Stomach smooth muscle (tissue), 2 donors: Measurements from ENCODE around the gene TLK1.
"Not testable (repeated sequence)": the region's sequence is repeated elsewhere in the genome, so short reads cannot be mapped to it uniquely, and the experiment has no call there.

Source experiments
- H3K27ac ChIP-seq: one replicate; pipeline ENCODE4 v1.7.0; 2013; ENCODE audit warnings: mild to moderate bottlenecking, low read length, inconsistent platforms
- H3K27me3 ChIP-seq, 2 donors: one replicate each; pipeline ENCODE4 v1.7.0; 2013; ENCODE audit warnings: low read length in 2 of 2; ENCODE audit not compliant: insufficient read depth in 2 of 2, control insufficient read depth in 1 of 2
- H3K36me3 ChIP-seq, 2 donors: one replicate each; pipeline ENCODE4 v1.7.0; 2013; ENCODE audit warnings: low read length in 2 of 2; ENCODE audit not compliant: control insufficient read depth in 2 of 2, insufficient read depth in 2 of 2
- H3K4me1 ChIP-seq: one replicate; pipeline ENCODE4 v1.7.0; 2013; ENCODE audit warnings: low read length; ENCODE audit not compliant: control insufficient read depth, insufficient read depth
- H3K4me3 ChIP-seq, 2 donors: one replicate each; pipeline ENCODE4 v1.7.0; 2013; ENCODE audit warnings: low read length in 2 of 2
- H3K9ac ChIP-seq, 2 donors: one replicate each; pipeline ENCODE4 v1.7.0; 2013; ENCODE audit warnings: low read length in 2 of 2, mild to moderate bottlenecking in 1 of 2
- H3K9me3 ChIP-seq, 2 donors: one replicate each; pipeline ENCODE4 v1.7.0; 2013; ENCODE audit warnings: low read length in 2 of 2; ENCODE audit not compliant: control insufficient read depth in 2 of 2
- donor health status: healthy.
- donor health status: Pancreatic carcinoma.

The TLK1 gene

DNA sequence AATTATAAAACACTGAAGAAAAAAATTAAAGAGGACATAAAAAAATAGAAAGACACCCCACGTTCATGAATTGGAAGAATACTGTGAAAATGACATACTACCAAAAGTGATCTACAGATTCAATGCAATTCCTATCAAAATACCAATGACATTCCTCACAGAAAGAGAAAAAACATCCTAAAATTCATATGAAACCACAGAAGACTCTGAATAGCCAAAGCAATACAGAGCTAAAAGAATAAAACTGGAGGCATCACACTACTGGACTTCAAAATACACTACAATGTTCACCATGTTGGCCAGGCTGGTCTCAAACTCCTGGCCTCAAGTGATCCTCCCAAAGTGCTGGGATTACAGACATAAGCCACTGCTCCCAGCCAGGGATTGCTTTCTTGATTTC is 56.3 kb downstream of the TLK1 start:
- Histone ChIP-seq H3K27ac (no peak overlapping the region), H3K27me3 (no peaks in the 10 kb centered on the region), H3K9me3 (peaks cover 0 to 4% of the 10 kb centered on the region in 2 donors), H3K9ac (no peak overlapping the region), H3K4me3 (no peak overlapping the region), H3K4me1 (no peaks in the 10 kb centered on the region), H3K36me3 (no peaks in the 10 kb centered on the region)

DNA sequence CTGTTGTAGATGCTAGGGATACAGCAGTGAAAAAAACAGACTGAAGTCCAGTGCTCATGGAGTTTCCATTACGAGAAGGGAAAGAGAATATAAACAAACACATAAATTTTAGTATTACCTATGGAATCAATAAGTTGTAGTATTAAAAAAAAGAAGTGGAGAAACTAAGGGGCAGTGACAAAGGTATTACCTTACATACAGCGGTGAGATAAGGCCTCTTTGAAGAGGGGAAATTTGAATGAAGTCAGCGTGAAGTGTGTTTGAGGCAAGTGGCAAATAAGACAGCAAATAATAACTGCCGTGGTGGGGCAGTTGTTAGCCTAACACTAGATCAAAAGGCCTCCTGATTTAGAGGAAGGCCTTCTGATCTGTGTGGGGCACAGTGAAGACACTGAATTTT is 57.9 kb downstream of the TLK1 start:
- no peaks in the 10 kb centered on the region for H3K4me1 ChIP-seq
- no peaks in the 10 kb centered on the region for H3K36me3 ChIP-seq
- H3K4me3 ChIP-seq: no peak overlapping the region
- H3K27me3 ChIP-seq: no peaks in the 10 kb centered on the region
- H3K9me3 ChIP-seq: peaks cover 3 to 4% of the 10 kb centered on the region in 2 donors
- H3K9ac ChIP-seq: no peak overlapping the region
- H3K27ac ChIP-seq: no peak overlapping the region

DNA sequence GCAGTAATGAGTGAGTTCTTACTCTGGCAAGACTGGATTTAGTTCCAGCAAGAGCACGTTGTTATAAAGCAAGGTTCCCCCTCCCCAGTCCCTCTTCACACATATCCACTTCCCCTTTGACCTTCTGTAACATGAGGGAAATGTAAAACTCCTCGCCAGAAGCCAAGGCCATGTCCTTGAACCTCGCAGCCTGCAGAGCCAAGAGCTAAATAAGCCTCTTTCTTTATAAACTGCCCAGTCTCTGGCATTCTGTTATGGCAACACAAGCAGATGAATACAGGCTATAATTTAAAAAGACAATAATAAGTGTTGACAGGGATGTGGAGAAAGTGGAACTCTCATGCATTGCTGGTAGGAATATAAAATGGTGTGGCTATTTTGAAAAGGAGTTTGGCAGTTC is 60.3 kb downstream of the TLK1 start:
- Histone ChIP-seq H3K9me3 (peaks cover 4 to 7% of the 10 kb centered on the region in 2 donors), H3K4me1 (no peaks in the 10 kb centered on the region), H3K27ac (no peak overlapping the region), H3K36me3 (no peaks in the 10 kb centered on the region), H3K4me3 (no peak overlapping the region), H3K27me3 (no peaks in the 10 kb centered on the region), H3K9ac (no peak overlapping the region)

DNA sequence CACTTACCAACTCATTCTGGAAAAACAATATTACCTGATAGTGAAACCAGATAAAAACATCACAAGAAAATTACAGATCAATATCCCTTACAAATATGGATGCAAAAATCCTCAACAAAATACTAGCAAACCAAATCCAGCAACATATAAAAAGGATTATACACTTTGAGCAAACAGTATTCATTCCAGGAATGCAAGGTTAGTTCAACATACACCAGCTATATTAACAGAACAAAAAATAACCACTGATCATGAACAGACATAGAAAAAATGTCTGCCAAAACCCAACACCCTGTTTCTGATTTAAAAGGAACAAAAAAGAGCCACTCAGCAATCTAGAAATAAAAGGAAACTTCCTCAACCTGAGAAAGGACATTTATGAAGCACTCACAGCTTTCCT is 62.1 kb downstream of the TLK1 start:
- Histone ChIP-seq H3K9ac (no peak overlapping the region), H3K27me3 (no peaks in the 10 kb centered on the region), H3K9me3 (peaks cover 4 to 7% of the 10 kb centered on the region in 2 donors), H3K4me3 (no peak overlapping the region), H3K36me3 (no peaks in the 10 kb centered on the region), H3K4me1 (no peaks in the 10 kb centered on the region), H3K27ac (no peak overlapping the region)

DNA sequence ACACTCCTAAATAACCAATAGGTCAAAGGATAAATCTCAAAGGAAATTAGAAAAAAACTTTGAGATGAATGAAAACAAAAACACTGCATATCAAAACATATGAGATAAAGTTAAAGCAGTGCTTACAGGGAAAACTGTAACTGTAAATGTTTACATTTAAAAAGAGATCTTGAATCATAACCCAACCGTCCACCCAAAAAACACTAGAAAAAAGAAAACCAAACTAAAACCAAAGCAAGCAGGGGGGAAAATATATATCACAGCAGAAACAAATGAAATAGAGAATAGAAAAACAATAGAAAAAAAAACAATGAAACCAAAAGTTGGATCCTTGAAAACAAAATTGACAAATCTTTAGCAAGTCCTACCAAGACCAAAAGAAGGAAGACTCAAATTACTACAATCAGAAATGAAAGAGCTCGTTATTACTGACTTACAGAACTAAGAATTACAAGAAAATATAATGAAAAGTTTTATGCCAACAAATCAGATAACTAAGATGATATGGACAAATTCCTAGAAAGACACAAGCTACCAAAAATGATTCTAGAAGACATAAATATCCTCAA is 65.6 kb downstream of the TLK1 start:
- no peak overlapping the region for H3K27ac ChIP-seq
- no peaks in the 10 kb centered on the region for H3K27me3 ChIP-seq
- no peaks in the 10 kb centered on the region for H3K36me3 ChIP-seq
- H3K9me3 ChIP-seq: peaks cover under 1 to 7% of the 10 kb centered on the region in 2 donors
- no peaks in the 10 kb centered on the region for H3K4me1 ChIP-seq
- H3K9ac ChIP-seq: no peak overlapping the region
- H3K4me3 ChIP-seq: no peak overlapping the region

DNA sequence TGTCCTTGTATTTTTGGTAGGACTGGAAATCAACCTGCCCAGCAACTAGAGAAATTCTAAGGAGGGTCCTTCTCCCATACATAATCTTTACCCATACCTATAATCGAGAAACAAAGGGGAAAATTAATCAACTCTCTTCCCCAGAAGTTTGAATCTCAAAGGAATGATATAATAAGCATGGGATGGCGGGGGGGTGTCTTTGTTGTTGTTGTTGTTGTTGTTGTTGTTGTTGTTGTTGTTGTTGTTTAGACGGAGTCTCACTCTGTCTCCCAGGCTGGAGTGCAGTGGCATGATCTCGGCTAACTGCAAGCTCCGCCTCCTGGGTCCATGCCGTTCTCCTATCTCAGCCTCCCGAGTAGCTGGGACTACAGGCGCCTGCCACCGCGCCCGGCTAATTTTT is 69.2 kb downstream of the TLK1 start:
- not testable (repeated sequence) for H3K4me3 ChIP-seq, H3K36me3 ChIP-seq, H3K9me3 ChIP-seq, H3K27ac ChIP-seq, H3K9ac ChIP-seq, H3K4me1 ChIP-seq, H3K27me3 ChIP-seq

DNA sequence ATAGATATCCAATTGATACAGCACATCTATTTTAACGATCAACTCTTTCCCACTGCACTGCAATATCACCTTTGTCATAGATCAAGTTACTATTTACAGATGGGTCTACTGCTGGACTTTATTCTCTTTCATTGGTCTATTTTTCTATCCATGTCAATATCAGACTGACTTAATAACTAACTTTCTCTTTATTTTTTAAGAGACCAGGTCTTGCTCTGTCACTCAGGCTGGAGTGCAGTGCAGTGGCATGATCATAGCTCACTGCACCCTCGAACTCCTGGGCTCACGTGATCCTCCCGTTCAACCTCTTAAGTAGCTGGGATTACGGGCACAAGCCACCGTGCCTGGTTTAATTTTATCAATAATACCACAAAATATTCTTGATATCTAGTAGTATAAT is 71.2 kb downstream of the TLK1 start:
- Histone ChIP-seq H3K36me3 (no peaks in the 10 kb centered on the region), H3K4me1 (no peaks in the 10 kb centered on the region), H3K27me3 (no peaks in the 10 kb centered on the region), H3K9ac (no peak overlapping the region), H3K27ac (no peak overlapping the region), H3K9me3 (no peaks in the 10 kb centered on the region), H3K4me3 (no peak overlapping the region)

DNA sequence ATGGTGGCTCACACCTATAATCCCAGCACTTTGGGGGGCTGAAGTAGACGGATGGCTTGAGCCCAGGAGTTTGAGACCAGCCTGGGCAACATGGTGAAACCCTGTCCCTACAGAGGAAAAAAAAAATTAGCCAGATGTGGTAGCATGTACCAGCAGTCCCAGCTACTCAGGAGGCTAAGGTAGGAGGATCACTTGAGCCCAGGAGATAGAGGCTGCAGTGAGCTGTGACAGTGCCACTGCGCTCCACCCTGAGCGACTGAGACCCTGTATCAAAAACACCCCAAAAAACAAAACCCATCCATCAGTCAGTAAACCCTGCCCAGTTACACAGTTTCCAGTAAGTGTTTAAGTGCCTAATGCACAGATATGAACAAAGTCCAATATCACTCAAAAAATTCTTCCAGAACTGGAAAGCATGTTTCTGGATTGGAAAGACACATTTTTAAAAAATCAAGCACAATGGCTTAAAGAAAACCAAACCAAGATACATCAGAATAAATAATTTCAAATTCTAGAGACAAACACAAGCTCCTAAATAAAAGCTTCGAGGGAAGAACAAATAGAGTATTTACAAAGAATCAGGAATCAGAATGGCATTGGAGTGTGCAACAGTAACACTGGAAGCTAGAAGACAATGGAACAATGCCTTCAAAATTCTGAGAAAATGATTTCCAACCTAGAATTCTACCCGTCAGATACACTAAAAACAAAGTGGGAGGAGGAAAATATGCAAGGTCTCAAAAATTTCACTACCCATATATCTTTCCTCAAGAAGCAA is 72.4 kb downstream of the TLK1 start:
- Histone ChIP-seq H3K4me3 (no peak overlapping the region), H3K27ac (no peak overlapping the region), H3K9ac (no peak overlapping the region), H3K9me3 (no peaks in the 10 kb centered on the region), H3K27me3 (no peaks in the 10 kb centered on the region), H3K36me3 (no peaks in the 10 kb centered on the region), H3K4me1 (no peaks in the 10 kb centered on the region)

DNA sequence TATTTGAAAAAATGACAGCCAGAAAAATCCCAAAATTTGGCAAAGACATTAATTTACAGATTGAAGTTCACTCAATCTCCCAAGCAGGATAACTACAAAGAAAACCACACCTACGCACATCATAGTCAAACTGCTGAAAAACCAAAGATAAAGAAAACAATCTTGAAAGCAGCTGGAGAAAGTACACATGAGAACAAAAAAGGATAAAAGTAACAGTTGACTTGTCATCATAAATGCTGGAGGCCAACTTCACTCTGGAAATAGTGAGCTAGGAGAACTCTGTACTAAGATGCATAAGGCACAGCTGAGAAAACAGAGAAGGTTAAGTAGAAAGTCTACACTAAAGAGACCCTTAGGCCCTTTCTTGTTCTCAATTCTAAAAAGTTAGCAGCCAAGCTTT is 73.1 kb downstream of the TLK1 start:
- no peaks in the 10 kb centered on the region for H3K4me1 ChIP-seq
- no peaks in the 10 kb centered on the region for H3K36me3 ChIP-seq
- no peaks in the 10 kb centered on the region for H3K27me3 ChIP-seq
- no peak overlapping the region for H3K27ac ChIP-seq
- no peaks in the 10 kb centered on the region for H3K9me3 ChIP-seq
- H3K4me3 ChIP-seq: no peak overlapping the region
- H3K9ac ChIP-seq: no peak overlapping the region

DNA sequence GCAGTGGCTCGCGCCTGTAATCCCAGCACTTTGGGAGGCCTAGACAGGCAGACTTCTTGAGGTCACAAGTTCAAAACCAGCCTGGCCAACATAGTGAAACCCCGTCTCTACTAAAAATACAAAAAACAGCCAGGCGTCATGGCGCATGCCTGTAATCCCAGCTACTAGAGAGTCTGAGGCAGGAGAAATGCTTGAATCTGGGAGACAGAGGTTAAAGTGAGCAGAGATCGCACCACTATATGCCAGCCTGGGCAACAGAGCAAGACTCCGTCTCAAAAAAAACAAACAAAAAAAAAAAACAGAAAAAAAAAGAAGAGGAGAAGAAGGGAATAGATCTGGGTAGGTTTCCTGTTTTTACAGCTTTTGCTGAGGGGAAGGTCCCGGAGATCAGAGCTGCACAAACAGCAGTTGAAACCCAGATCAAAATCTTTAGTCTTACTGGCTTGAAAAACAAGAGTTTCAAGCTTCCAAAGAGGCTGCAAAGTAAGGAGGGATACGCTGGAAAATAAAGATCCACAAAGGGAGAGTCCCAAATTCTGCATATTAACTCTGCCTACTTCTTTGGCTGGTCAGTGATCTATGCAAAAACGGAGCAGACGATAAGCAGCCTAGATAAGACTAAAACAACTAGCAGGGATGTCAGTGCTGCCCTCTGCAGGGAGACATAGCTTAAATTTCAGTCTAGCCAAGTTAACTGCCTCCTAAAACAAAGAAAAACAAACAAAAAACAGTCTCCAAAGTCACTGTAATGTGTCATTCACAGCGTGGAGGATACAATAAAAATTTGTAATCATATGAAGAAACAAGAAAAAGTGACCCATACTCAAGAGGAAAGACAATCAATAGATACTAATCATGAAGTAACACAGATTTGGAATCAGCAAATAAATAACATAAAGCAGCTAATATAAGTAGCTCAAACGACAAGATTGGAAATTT is 74.1 kb downstream of the TLK1 start:
- no peaks in the 10 kb centered on the region for H3K36me3 ChIP-seq
- H3K4me3 ChIP-seq: no peak overlapping the region
- no peaks in the 10 kb centered on the region for H3K9me3 ChIP-seq
- no peak overlapping the region for H3K27ac ChIP-seq
- H3K27me3 ChIP-seq: no peaks in the 10 kb centered on the region
- H3K4me1 ChIP-seq: no peaks in the 10 kb centered on the region
- no peak overlapping the region for H3K9ac ChIP-seq
